Left renal cortex interstitium (tissue), 4 donors: ENCODE measurements around the gene ETS1. TPM values are rescaled to one million over a fixed set of nuclear protein-coding genes. Genes with fewer than 3 reads are reported as not detected.

ENCODE experiments used
- DNase-seq, 4 donors: peaks; one replicate each; pipeline ENCODE4 v3.0.0-alpha.2; 2013; ENCODE audit warnings: low read depth in 4 of 4, low spot score in 2 of 4, missing footprints in 1 of 4
- polyA plus RNA-seq, 4 donors: library from polyadenylated mRNA; unstranded; fragments of 120-200 nt; gene quantifications; one replicate each; pipeline ENCODE4 v1.2.1, GENCODE V29; 2013; ENCODE audit not compliant: insufficient read length in 4 of 4

The ETS1 gene
- polyA plus RNA-seq, 4 donors: 64.0 to 80.3 (median 71.7) TPM

- DNase-seq: peak in 3 of 4 donors; percentile 67 to 81 (median 77)
These were observed 38.6 kb downstream of the ETS1 start for GRCh38 chr11:128548649-128549255.

- no peak for DNase-seq
These were observed 39.3 kb downstream of the ETS1 start for GRCh38 chr11:128547946-128548648.

GRCh38 chr11:128546916-128547315 is 40.4 kb downstream of the ETS1 start:
- no peak for DNase-seq

- no peak for DNase-seq
These were observed 42.8 kb downstream of the ETS1 start for GRCh38 chr11:128544471-128545051.

- DNase-seq: no peak
These were observed 46.9 kb downstream of the ETS1 start for GRCh38 chr11:128540469-128540868.

- DNase-seq: no peak
These were observed 50.9 kb downstream of the ETS1 start for GRCh38 chr11:128536506-128536905.

- DNase-seq: no peak
These were observed 51.6 kb downstream of the ETS1 start for GRCh38 chr11:128535468-128536457.

GRCh38 chr11:128533472-128533871 is 53.9 kb downstream of the ETS1 start:
- DNase-seq: no peak

GRCh38 chr11:128532572-128533091 is 54.7 kb downstream of the ETS1 start:
- DNase-seq: no peak

GRCh38 chr11:128532016-128532571 is 55.3 kb downstream of the ETS1 start:
- no peak for DNase-seq

GRCh38 chr11:128531588-128531987 is 55.8 kb downstream of the ETS1 start:
- no peak for DNase-seq

- DNase-seq: no peak
These were observed 57.0 kb downstream of the ETS1 start for GRCh38 chr11:128530118-128531074.

GRCh38 chr11:128528294-128528693 is 59.1 kb downstream of the ETS1 start:
- DNase-seq: no peak

- no peak for DNase-seq
These were observed 60.3 kb downstream of the ETS1 start for GRCh38 chr11:128527046-128527445.

- DNase-seq: no peak
These were observed 61.7 kb downstream of the ETS1 start for GRCh38 chr11:128525411-128526243.

- DNase-seq: no peak
These were observed 63.2 kb downstream of the ETS1 start for GRCh38 chr11:128524172-128524571.

GRCh38 chr11:128523641-128524040 is 63.7 kb downstream of the ETS1 start:
- DNase-seq: no peak

- no peak for DNase-seq
These were observed 64.3 kb downstream of the ETS1 start for GRCh38 chr11:128522943-128523518.
